Hypothalamus (tissue), 51 donors: ENCODE measurements around the gene HELLS.
"Not testable (repeated sequence)": the region's sequence is repeated elsewhere in the genome, so short reads cannot be mapped to it uniquely, and the experiment has no call there.

Source experiments
- DNase-seq, 51 donors: peaks; one replicate each; lab custom pipeline; 2025; lab: John Stamatoyannopoulos, UW

The HELLS gene

GRCh38 chr10:94602729-94603515 lies 57.3 kb downstream of the HELLS start:
- DNase-seq, result no peak

DNA sequence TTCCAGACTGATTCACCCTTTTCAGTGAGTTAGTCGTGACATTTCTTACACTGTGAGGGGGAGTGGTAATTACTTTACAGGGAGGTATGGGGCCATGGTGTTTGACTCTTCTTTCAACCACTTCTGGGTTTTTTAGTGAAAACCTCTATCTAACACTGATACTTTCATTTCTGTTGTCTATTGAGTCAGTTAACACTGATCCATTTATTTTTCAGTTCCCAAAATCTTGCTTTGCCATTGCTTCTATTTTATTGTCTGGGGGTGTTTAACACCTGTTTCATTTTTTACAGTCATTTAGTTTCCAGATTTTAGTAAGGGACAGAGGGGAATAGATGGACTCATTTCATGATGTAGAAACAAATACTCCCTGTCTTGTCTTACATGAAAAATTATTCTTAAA lies 61.5 kb downstream of the HELLS start:
- DNase-seq, result no peak

GRCh38 chr10:94608559-94608958 lies 63.0 kb downstream of the HELLS start:
- no peak for DNase-seq

- DNase-seq, result no peak
These were observed 69.0 kb downstream of the HELLS start for GRCh38 chr10:94614558-94614957.

GRCh38 chr10:94617389-94617944 lies 71.9 kb downstream of the HELLS start:
- no peak for DNase-seq

DNA sequence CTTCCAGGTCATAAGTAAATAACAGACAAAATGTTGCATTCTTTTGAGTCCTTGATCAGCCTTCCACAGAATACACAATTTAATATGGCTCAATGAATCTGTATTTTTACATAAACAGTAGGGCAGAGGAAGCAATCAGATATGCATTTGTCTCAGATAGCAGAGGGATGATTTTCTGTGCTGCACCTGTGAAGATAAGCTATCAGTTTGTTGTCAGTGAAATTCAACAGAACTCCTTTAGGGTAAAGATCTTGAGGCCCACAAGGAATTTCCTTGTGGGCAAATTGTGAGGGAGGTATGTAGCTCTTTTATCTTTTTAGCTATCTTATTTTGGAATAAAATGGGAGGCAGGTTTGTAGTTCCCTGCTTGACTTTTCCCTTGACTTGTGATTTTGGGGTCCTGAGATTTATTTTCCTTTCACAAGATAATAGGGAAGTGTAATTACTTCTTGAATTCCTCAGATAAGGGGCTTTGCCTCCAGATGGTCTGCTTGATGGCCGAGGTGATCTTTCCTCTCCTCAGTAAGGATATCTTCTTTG lies 77.1 kb downstream of the HELLS start:
- no peak for DNase-seq

DNA sequence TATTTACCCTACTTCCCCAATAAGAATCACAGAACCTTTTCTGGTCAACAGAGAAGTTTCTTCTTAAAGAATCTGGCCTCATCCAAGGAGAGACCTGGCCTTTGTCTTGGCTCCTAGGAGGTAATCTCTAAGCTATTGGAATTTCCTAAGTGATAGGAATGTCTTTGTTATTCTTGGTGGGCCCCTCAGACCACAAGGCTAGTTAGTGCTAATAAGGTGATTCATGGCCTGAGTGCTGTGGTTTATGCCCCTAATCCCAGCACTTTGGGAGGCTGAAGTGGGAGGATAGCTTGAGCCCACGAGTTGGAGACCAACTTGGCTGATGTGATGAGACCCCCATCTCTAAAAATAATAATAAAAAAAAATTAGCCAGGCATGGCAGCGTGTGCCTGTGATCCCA lies 78.0 kb downstream of the HELLS start:
- DNase-seq, result no peak

GRCh38 chr10:94626476-94626875 lies 80.9 kb downstream of the HELLS start:
- DNase-seq, result no peak

GRCh38 chr10:94627511-94627910 lies 81.9 kb downstream of the HELLS start:
- no peak for DNase-seq

GRCh38 chr10:94630017-94630688 lies 84.6 kb downstream of the HELLS start:
- DNase-seq, result no peak

GRCh38 chr10:94631077-94631875 lies 85.7 kb downstream of the HELLS start:
- no peak for DNase-seq

DNA sequence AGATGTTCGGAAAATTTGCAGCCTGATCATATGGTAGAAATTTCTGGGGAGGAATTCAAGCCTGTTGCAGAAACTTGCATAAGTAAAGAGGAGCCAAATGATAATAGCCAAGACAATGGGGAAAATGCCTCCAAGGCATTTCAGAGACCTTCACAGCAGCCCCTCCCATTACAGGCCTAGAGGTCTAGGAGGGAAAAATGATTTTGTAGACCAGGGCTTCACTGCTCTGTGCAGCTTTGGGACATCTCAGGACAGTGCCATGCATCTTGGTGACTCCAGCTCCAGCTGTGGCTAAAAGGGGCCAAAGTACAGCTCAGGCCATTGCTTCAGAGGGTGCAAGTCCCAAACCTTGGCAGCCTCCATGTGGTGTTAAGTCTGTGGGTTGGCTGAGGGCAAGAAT lies 87.4 kb downstream of the HELLS start:
- no peak for DNase-seq

DNA sequence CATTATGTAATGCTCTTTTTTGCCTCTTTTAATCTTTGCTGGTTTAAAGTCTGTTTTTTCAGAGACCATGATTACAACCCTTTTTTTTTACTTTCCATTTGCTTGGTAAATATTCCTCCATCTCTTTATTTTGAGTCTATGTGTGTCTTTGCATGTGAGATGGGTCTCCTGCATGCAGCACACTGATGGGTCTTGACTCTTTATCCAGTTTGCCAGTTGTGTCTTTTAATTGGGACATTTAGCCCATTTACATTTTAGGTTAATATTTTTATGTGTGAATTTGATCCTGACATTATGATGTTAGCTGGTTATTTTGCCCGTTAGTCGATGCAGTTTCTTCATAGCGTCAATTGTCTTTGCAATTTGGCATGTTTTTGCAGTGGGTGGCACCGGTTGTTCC lies 92.5 kb downstream of the HELLS start:
- not testable (repeated sequence) for DNase-seq

DNA sequence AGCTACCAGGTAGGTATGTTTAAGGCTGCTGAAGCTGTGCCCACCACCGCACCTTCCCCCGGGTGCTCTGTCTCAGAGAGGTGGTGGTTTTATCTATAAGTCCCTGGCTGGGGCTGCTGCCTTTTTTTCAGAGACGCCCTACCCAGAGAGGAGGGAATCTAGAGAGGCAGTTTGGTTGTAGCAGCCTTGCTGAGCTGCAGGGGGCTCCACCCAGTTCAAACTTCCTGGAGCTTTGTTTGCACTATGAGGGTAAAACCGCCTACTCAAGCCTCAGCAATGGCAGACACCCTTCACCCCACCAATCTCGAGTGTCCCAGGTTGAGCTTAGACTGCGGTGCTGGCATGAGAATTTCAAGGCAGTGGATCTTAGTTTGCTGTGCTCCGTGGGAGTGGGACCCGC lies 94.3 kb downstream of the HELLS start:
- DNase-seq, result no peak

DNA sequence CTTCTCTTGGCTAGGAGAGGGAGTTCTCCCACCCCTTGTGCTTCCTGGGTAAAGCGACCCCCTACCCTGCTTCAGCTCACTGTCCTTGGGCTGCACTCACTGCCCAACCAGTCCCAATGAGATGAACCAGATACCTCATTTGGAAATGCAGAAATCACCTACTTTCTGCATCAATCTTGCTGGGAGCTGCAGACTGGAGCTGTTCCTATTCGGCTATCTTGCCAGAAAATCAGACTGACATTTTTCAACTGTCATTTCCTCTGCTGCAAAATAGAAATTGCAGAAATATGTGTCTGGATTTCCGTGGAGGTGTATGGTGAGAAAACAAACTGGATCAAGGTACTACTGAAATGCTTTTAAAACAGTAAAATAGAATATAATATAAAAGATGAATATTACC lies 95.0 kb downstream of the HELLS start:
- no peak for DNase-seq

DNA sequence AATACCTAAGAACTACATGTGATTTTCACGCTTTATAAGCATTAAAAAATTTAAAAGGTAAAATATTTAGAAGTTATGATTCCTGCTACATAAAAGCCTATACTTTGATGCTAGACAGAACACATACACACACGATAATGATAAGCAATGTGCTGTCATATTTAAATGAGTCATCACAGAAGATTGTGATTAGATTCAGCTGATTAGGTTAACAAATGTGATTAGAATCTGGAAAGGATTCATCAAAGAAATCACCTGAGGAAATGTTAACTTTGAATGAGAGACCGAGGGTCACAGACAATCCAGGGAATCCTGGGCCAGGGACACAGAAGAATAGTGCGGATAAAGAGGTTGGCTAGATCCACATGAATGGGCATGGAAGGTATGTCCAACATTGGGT lies 95.9 kb downstream of the HELLS start:
- DNase-seq, result no peak

DNA sequence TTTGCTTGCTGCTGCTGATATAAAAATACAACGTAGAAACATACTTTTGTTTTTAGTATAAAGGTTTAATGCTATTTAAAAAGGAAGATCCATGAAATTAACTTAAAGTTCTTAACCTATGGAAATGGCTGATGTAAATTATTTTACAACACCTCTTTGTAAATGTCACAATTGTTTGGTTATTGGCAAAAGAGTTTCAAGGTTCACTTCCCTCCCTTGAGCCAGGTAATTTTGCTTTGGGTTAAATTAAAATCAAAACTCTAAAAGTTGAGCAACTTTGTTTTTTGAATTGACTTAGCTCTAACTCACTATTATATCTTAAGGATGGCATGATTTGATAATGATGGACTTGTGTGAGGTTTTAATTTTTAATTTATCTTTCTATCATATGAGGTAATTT lies 98.8 kb downstream of the HELLS start:
- DNase-seq, result no peak

- no peak for DNase-seq
These were observed 99.7 kb downstream of the HELLS start for GRCh38 chr10:94645285-94645684.
